ENCODE results near the gene AP1M2. TPM values are rescaled to one million over a fixed set of nuclear protein-coding genes. Genes with fewer than 3 reads are reported as not detected.

The AP1M2 gene
- total RNA-seq = not detected in 2 replicates

DNA sequence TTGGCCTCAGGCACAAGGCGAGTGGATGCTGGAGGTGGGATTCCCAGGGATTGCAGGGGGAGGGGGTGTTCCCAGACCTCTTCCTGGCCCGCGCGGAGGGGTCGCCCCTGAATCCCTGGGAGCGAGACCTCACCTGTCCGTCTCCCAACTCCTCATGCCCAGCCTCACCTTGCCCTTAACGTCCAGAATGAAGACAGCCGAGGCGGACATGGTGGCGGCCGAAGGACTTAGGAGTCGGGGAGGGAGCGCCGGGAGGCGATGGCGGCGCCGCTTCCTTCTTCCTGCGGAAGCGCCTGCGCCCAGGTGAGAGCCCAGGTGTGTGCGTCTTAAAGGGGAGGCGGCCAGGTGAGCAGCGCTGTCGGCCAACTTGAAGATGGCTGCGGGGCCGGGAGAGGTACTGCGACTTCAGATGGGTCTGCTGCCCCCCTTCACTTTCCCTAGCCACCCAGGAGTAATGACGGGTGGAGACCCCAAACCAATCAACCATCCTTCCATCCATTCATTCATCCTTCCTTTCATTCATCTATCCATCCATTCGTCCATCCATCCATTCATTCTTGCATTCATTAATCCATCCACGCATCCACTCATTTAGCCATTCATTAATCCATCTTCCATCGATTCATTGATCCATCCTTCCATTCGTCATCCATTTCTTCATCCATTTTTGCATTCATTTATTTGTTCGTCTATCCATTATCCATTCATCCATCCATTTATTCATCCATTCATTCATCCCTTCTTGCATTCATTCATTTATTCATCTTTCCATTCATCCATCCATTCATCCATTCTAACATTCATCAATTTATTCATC lies at the start of gene AP1M2:
Gene AP1M2 (minus strand): TSS at position 291 of the 817 bp plus-strand sequence. CDS start 81 bp downstream, at position 210.

DNA sequence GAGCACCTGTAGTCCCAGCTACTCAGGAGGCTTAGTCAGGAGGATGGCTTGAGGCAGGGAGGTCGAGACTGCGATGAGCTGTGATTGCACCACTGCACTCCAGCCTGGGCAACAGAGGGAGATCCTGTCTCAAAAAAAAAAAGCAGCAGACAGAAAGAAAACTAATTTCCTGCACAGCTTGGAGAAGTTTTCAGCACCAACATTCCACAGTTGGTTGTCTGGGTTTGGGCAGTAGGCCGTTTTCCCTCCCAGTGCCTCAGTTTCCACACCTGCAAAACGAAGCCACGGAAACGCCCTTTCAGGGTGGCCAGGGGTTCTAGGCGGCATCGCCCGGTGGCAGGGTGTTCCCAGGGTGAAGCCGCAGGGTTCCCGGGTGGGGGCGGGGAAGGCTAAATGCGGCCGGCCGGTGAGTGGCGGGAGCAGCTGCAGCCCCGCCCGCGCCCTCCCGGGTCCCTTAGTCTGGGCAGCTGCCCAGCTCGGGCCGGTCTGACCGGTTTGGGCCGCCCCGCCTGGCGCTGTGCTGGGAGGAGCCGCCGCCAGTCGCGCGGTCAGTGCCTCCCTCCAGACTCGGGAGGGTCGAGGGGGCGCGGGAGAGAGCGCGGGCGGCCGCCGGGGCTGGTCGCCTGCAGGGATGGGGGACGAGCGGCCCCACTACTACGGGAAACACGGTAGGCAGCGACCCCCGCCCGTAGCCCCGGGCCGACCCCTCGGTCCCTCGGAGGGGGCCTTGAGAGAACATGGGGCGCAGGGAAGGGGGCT lies 38.1 kb upstream of the AP1M2 start, which contains the start of gene SLC44A2:
Gene SLC44A2 (plus strand): TSS at position 551 of the 759 bp plus-strand sequence. CDS start 81 bp downstream, at position 632.

DNA sequence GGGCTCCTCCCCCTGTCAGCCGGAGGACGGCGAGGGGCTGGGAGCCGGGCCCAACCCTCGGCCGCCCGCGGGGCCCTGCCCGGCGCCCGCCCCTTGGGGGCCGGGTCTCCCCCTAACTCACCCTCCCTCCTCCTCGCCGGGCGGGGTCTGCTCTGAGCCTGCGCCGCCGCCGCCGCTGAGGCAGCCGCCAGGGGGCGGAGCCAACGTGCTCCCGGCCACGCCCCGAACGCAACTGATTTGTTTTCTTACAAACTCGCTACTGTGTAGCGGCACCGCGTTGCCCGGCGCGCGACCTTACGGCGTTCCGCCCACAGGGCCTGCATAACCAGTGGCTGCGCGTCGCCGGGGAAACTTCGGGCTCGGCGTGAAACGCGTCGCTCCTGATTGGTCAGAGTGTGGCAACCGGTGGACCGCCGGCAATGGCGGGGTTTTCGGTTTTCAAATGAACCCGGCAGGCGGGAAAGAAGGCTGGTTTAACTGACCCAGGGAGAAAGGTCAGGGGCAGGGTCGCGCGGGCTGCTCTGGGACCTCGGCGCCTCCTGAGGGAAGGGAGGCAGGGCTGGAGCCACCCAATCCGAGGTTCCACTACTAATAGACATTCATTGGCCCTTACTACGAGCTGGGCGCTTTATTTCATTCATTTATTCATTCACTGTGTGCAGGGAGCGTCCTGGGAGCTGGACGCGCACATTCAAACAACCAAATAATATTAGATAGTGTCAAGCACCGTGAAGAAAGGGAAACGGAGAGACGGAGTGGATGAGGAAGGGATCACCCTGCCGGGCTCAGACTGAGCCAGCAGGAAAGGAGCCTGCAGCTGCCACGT lies 18.1 kb downstream of the AP1M2 start, which contains the start of gene CDKN2D:
Gene CDKN2D (minus strand): TSS at position 154 of the 826 bp plus-strand sequence. CDS start 326 bp downstream, outside the sequence.

GRCh38 chr19:10565567-10566407 lies 21.3 kb downstream of the AP1M2 start, which contains the start of gene KRI1:
Gene KRI1, minus strand, starts transcription at chr19:10566010. Its CDS starts 11 bp downstream, at chr19:10565999.

GRCh38 chr19:10543420-10544241 lies 43.5 kb downstream of the AP1M2 start, which contains the start of gene ATG4D:
Gene ATG4D, plus strand, starts transcription at chr19:10543904. Its CDS starts 187 bp downstream, at chr19:10544091.

Other genes starting within 250 kb of the AP1M2 start
- gene ICAM3, start 247.7 kb downstream of the AP1M2 start, total RNA-seq = 5.1 and 7.0 TPM in 2 replicates
- gene TYK2, start 206.7 kb downstream of the AP1M2 start, total RNA-seq = 65.9 and 101 TPM in 2 replicates
- gene CDC37, start 183.8 kb downstream of the AP1M2 start, total RNA-seq = 166 and 189 TPM in 2 replicates
- gene PDE4A, start 166.8 kb downstream of the AP1M2 start, total RNA-seq = 6.3 and 8.7 TPM in 2 replicates
- 91.0 and 150 TPM in 2 replicates for gene KEAP1, start 84.0 kb downstream of the AP1M2 start, total RNA-seq
- 0.15 and 0.17 TPM in 2 replicates for gene S1PR5, start 69.9 kb downstream of the AP1M2 start, total RNA-seq
- gene ATG4D, start 43.4 kb downstream of the AP1M2 start, total RNA-seq = 10.5 and 12.9 TPM in 2 replicates
- gene KRI1, start 21.3 kb downstream of the AP1M2 start, total RNA-seq = 5.7 and 6.9 TPM in 2 replicates
- 3.5 and 9.9 TPM in 2 replicates for gene CDKN2D, start 18.3 kb downstream of the AP1M2 start, total RNA-seq
- gene SLC44A2, start 38.2 kb upstream of the AP1M2 start, total RNA-seq = 43.2 and 45.3 TPM in 2 replicates
- gene ILF3, start 67.0 kb upstream of the AP1M2 start, total RNA-seq = 81.2 and 129 TPM in 2 replicates
- 27.8 and 28.1 TPM in 2 replicates for gene QTRT1, start 114.1 kb upstream of the AP1M2 start, total RNA-seq
- 91.0 and 94.2 TPM in 2 replicates for gene DNM2, start 130.8 kb upstream of the AP1M2 start, total RNA-seq
- gene TMED1, start 248.9 kb upstream of the AP1M2 start, total RNA-seq = 46.5 and 69.2 TPM in 2 replicates

Data from smooth muscle cell of trachea (primary cell).